ENCODE results near the gene BDNF.

BDNF gene

DNA sequence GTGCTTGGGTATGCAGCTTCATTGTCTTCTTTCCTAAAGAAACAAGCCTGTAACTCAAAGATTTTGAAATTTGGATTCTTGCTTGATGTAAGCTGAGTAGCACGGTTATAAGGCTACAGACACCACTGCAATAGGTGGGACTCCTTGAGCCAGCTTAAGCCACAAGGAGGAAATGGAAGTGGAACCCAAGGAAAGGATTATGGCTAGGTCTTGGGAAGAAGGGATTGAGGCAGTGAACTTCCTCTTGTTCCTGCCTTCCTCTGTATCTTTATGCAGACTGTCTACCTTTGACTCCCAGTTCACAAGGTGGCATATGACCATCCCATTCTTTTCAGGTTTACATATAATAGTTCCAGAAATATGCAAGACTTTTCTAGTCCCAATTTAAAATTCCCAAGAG lies 72.3 kb downstream of the BDNF start:
- no peak overlapping the region for H3K4me3 ChIP-seq (ENCODE audit: low read depth, low read length)

- H3K4me3 ChIP-seq (ENCODE audit: low read depth, low read length) = no peak overlapping the region
These were observed 73.2 kb downstream of the BDNF start for GRCh38 chr11:27626938-27627586.

DNA sequence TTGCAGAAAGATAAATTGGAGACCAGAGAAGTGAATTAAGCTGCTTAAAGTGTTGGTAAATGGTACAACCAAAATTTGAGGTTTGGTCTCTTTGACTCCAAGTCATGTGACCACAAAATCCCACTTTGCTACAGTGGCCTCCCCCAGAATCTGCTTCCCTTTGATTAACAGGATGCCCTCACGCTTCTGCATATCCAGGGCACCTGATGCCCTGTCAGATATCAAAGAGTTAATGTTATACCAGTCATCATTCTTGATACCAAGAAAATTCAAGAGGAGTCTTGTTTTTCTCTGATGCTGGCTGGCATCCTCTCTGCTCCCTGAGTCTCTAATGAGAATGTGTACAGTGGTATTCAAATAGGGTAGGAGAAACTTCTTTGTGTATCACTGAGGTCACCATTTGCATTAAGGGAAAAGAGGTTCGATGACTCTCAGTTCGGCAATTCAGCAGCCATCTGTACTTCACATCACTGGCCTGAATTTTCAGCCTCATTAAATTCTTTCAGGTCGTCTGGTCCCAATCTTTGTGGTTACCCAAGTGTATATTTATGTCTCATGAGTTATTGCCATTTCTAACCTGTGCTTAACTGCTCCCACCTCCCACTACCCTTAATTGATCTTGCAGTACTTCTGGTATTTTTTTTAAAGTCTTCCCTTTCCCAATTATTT lies 73.9 kb downstream of the BDNF start:
- no peak overlapping the region for H3K4me3 ChIP-seq (ENCODE audit: low read depth, low read length)

- H3K4me3 ChIP-seq (ENCODE audit: low read depth, low read length) = no peak overlapping the region
These were observed 74.8 kb downstream of the BDNF start for GRCh38 chr11:27625347-27625912.

DNA sequence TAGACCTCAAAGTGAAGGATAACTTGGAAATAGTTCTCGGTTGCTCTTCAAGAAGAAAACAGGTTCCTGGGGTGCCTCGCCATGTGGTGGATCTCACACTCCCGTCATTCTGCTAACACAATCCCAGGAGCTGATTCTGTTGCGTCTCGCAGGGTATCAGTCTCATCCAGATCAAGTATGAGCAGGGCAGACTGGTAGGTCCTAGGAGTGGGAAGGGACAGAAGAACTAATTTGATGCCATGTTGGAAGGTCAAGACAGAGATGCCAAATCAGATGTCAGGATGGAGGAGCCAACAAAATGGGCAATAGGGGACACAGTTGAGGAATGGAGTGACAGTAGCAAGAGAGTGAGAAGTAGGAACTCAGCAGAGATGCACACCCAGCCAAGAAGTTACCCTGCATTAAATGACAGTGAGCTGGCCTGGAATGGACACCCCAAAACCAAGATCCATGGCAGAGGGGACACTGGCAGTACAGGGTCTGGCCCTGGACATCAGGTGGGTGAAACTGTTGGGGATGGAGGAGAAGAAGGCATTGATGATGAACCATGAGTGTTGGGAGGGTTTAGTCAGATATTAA lies 76.2 kb downstream of the BDNF start:
- no peak overlapping the region for H3K4me3 ChIP-seq (ENCODE audit: low read depth, low read length)

- H3K4me3 ChIP-seq (ENCODE audit: low read depth, low read length) = no peak overlapping the region
These were observed 77.5 kb downstream of the BDNF start for GRCh38 chr11:27622541-27623300.

DNA sequence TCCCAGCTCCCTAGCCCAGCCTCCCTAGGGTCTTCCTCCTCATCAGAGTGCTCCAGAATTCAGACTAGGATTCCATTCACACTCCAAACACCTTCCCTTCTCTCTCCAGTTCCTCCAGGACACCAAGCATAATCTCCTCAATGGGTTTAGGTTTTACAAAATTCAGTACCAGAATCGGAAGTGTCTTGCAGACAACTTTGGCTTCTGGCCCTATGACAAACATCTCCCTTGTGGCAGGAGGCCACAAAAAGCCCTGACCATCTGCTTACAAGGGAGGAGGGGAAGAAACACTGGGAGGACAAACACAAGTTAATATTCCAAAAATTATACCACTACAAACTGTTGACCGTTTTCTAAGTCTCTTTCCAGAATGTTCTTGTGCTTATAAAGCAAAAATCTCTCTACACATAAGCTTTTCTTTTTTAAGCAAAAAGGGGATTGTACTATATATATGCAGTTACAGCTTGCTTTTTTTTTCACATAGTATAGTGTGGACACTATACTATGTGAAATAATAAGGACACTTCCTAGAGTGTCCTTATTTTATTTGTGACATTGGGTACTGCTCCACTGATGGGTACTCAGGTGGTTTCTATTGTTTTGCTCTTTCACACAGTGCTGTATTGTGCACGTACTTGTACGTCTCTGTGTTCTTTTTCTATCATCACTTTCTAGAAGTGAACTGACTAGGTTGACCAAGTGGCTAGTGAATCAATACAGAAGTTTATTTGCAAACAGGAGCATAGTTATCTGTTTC lies 78.7 kb downstream of the BDNF start:
- H3K4me3 ChIP-seq (ENCODE audit: low read depth, low read length) = no peak overlapping the region

DNA sequence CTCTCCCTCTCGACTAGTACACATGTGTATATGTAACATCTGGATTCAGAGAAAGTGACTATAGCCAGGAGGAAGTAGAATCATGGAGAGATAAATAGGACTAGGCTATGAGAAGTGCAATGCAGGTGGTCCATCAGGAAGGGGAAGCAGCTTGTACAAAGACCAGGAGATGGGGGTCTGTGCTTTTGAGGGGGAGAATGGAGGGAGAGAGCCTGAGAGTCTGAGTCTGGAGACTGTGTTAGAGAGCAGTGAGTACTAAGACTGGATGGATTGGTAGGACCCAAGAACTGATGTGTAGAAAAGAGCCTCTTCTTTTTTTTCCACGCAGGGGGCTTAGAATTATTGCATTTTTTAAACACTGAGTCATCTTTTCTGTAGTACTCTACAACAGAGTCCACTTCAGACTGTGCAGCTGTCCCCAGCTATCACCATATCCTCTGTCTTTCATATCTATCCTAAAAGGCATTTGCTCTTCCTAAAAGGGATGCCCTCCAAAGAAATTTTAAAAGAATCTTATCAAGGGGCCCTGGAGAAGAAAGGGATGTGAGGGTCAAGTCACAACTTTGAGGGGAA lies 80.4 kb downstream of the BDNF start:
- H3K4me3 ChIP-seq (ENCODE audit: low read depth, low read length) = no peak overlapping the region

DNA sequence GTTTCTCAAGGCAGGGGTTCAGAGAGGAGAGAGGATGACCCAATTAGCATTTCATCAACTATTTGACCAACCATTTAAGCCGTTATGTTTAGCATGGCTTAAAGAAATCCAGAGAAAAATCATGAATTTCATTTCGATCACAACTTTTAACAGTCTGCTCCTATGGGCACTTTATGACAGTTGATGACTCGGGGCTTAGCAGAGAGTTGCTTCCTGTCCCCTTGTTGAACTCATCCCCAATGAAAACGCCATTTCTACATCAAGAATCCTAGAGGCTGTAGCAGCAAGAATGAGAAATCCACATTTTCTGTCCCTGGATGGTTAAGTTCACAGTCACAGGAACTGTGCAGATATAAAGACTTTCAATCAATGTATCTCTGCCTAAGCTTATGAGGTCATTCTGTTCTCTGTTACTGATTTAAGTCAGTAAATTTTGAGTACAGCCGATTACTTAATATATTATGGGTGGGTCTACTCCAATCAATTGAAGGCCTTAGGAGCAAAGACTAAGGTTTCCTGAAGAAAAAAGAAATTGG lies 81.1 kb downstream of the BDNF start:
- no peak overlapping the region for H3K4me3 ChIP-seq (ENCODE audit: low read depth, low read length)

- no peak overlapping the region for H3K4me3 ChIP-seq (ENCODE audit: low read depth, low read length)
These were observed 81.9 kb downstream of the BDNF start for GRCh38 chr11:27618281-27618915.

DNA sequence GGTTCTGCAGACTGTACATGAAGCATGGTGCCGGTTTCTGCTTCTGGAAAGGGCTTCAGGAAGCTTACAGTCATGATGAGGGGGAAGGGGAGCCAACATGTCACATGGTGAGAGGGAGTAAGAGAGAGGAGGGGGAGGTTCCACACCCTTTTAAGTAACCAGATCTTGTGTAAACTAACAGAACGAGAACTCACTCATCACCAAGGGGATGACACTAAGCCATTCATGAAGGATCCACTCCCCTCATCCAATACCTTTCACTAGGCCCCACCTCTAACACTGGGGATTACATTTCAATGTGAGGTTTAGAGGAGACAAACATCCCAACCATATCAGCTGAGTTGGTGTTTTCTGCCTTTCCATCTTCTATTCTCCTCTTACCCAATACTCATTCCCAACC lies 83.5 kb downstream of the BDNF start:
- no peak overlapping the region for H3K4me3 ChIP-seq (ENCODE audit: low read depth, low read length)

GRCh38 chr11:27615833-27616232 lies 84.4 kb downstream of the BDNF start:
- H3K4me3 ChIP-seq (ENCODE audit: low read depth, low read length) = no peak overlapping the region

- H3K4me3 ChIP-seq (ENCODE audit: low read depth, low read length) = no peak overlapping the region
These were observed 86.2 kb downstream of the BDNF start for GRCh38 chr11:27614092-27614491.

GRCh38 chr11:27612932-27613880 lies 87.0 kb downstream of the BDNF start:
- H3K4me3 ChIP-seq (ENCODE audit: low read depth, low read length) = no peak overlapping the region

DNA sequence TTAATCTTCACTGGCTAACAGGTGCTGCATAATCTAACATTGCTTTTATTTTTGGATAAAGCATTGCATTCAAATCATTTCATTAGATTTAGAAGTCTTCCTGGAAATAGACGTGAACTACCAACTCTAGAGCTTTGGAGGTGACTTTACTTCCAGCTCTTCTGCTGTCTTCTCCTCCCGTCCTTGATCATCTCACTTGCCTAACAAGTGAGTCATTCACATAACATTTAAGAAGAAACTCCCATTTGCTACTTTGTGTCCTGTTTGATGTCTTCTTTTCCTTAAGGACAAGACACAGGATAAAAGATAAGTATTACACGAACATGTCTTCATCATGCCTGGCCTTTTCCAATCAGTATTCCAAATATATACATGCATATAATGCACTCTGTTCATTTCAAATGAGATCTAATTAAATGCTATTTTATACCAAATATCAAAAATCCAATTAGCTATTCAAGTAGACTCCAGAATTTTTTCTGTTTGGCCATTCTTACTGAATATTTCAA lies 88.3 kb downstream of the BDNF start:
- no peak overlapping the region for H3K4me3 ChIP-seq (ENCODE audit: low read depth, low read length)

DNA sequence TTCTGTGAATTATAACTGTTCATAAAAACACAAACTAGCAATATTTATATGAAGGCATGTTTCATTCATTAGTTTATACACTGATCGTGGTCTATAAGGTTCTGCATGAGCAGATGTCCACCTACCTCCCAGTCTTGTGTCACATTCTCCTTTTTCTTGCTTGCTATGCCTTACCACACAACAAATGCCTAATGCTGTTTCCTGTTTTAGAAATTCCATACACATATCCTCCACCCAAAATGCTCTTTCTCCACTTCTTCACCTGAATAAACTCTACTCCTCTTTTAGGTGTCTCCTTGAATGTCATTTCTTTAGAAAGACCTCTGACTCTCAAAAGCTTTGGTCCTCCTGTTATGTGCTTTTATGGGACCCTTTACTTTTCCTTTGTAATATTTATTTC lies 88.9 kb downstream of the BDNF start:
- no peak overlapping the region for H3K4me3 ChIP-seq (ENCODE audit: low read depth, low read length)

GRCh38 chr11:27610946-27611345 lies 89.3 kb downstream of the BDNF start:
- no peak overlapping the region for H3K4me3 ChIP-seq (ENCODE audit: low read depth, low read length)

DNA sequence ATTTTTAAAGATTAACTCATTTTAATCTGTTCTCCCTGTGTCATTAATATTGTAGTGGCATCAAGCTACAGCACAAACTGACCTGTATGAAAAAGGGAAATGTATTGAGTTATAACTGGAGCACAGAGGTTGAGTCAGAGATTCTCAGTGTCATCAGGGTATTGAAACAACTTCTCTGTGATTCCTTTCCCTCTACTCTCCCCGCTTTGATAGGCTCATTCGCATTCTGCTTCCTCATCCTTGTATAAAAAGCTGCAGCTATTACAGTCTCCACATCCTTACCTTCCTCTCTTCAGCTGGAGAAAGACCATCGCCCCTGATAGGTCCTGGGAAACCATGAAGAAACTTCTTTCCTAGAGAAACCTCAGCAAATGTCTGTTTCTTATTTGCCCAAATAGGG lies 90.0 kb downstream of the BDNF start:
- no peak overlapping the region for H3K4me3 ChIP-seq (ENCODE audit: low read depth, low read length)

All from iPS-11a (cell line).